Parathyroid adenoma (tissue), 2 donors: ENCODE measurements around the gene SMOC2.

Experiments used
- H2AFZ ChIP-seq: fragments of 300-600 bp; sonication (generic); one replicate; pipeline ENCODE4 v1.7.0; 2017; ENCODE audit warnings: antibody characterized with exemption, mild to moderate bottlenecking
- H3K27ac ChIP-seq: fragments of 300-600 bp; sonication (generic); one replicate; pipeline ENCODE4 v1.7.0; 2017
- H3K27me3 ChIP-seq: fragments of 300-600 bp; sonication (generic); one replicate; pipeline ENCODE4 v1.7.0; 2017; ENCODE audit warnings: low read length; ENCODE audit not compliant: control insufficient read depth, insufficient read depth
- H3K36me3 ChIP-seq: fragments of 300-600 bp; sonication (generic); one replicate; pipeline ENCODE4 v1.7.0; 2017; ENCODE audit warnings: low read length; ENCODE audit not compliant: control insufficient read depth, insufficient read depth
- H3K4me1 ChIP-seq: fragments of 300-600 bp; sonication (generic); one replicate; pipeline ENCODE4 v1.7.0; 2017; ENCODE audit warnings: control low read depth
- H3K4me2 ChIP-seq: fragments of 300-600 bp; sonication (generic); one replicate; pipeline ENCODE4 v1.7.0; 2017; ENCODE audit warnings: low read length
- H3K4me3 ChIP-seq: fragments of 300-600 bp; sonication (generic); one replicate; pipeline ENCODE4 v1.7.0; 2017; ENCODE audit warnings: low read depth, low read length
- H3K79me2 ChIP-seq: fragments of 300-600 bp; sonication (generic); one replicate; pipeline ENCODE4 v1.7.0; 2017; ENCODE audit warnings: control low read depth
- H3K9ac ChIP-seq: fragments of 300-600 bp; sonication (generic); one replicate; pipeline ENCODE4 v1.7.0; 2017; ENCODE audit warnings: mild to moderate bottlenecking
- H3K9me3 ChIP-seq: fragments of 300-600 bp; sonication (generic); one replicate; pipeline ENCODE4 v1.7.0; 2017; ENCODE audit warnings: low read length; ENCODE audit not compliant: control insufficient read depth
- CTCF ChIP-seq: fragments of 300-600 bp; sonication (generic); IDR thresholded peaks from one replicate; pipeline ENCODE4 v1.7.0; 2017; ENCODE audit warnings: antibody characterized with exemption, mild to moderate bottlenecking
- donor health status: primary hyperparathyroidism.

Gene SMOC2

GRCh38 chr6:168504366-168504765 is 63.4 kb downstream of the SMOC2 start:
- H3K79me2 ChIP-seq: no peaks in the 10 kb centered on the region
- no peaks in the 10 kb centered on the region for H3K36me3 ChIP-seq
- H3K27ac ChIP-seq: no peak overlapping the region
- H3K4me2 ChIP-seq: no peak overlapping the region
- no peak for TF ChIP-seq CTCF
- no peak overlapping the region for H2AFZ ChIP-seq
- H3K9me3 ChIP-seq: no peaks in the 10 kb centered on the region
- H3K4me1 ChIP-seq: no peaks in the 10 kb centered on the region
- no peak overlapping the region for H3K9ac ChIP-seq
- no peaks in the 10 kb centered on the region for H3K27me3 ChIP-seq
- H3K4me3 ChIP-seq: no peak overlapping the region

- no peaks in the 10 kb centered on the region for H3K9me3 ChIP-seq
- no peak overlapping the region for H3K27ac ChIP-seq
- H3K79me2 ChIP-seq: no peaks in the 10 kb centered on the region
- H3K4me1 ChIP-seq: no peaks in the 10 kb centered on the region
- no peak for TF ChIP-seq CTCF
- H3K27me3 ChIP-seq: no peaks in the 10 kb centered on the region
- H3K4me2 ChIP-seq: no peak overlapping the region
- no peak overlapping the region for H2AFZ ChIP-seq
- H3K4me3 ChIP-seq: no peak overlapping the region
- H3K9ac ChIP-seq: no peak overlapping the region
- no peaks in the 10 kb centered on the region for H3K36me3 ChIP-seq
Observed at GRCh38 chr6:168506460-168506859, 65.5 kb downstream of the SMOC2 start.

- H3K4me1 ChIP-seq: no peaks in the 10 kb centered on the region
- H3K79me2 ChIP-seq: no peaks in the 10 kb centered on the region
- no peaks in the 10 kb centered on the region for H3K9me3 ChIP-seq
- no peak overlapping the region for H2AFZ ChIP-seq
- TF ChIP-seq CTCF: no peak
- no peaks in the 10 kb centered on the region for H3K27me3 ChIP-seq
- no peak overlapping the region for H3K9ac ChIP-seq
- no peak overlapping the region for H3K27ac ChIP-seq
- H3K4me2 ChIP-seq: no peak overlapping the region
- H3K36me3 ChIP-seq: no peaks in the 10 kb centered on the region
- no peak overlapping the region for H3K4me3 ChIP-seq
Observed at GRCh38 chr6:168507297-168507696, 66.3 kb downstream of the SMOC2 start.

GRCh38 chr6:168507730-168508129 is 66.7 kb downstream of the SMOC2 start:
- H3K4me2 ChIP-seq: no peak overlapping the region
- H3K79me2 ChIP-seq: no peaks in the 10 kb centered on the region
- no peak overlapping the region for H3K27ac ChIP-seq
- no peaks in the 10 kb centered on the region for H3K27me3 ChIP-seq
- no peak overlapping the region for H2AFZ ChIP-seq
- no peak overlapping the region for H3K9ac ChIP-seq
- H3K36me3 ChIP-seq: no peaks in the 10 kb centered on the region
- no peaks in the 10 kb centered on the region for H3K9me3 ChIP-seq
- no peak for TF ChIP-seq CTCF
- no peak overlapping the region for H3K4me3 ChIP-seq
- H3K4me1 ChIP-seq: no peaks in the 10 kb centered on the region

GRCh38 chr6:168508903-168509302 is 67.9 kb downstream of the SMOC2 start:
- Histone ChIP-seq H2AFZ (no peak overlapping the region), H3K27me3 (no peaks in the 10 kb centered on the region), H3K4me3 (no peak overlapping the region), H3K27ac (no peak overlapping the region), H3K36me3 (no peaks in the 10 kb centered on the region), H3K9ac (no peak overlapping the region), H3K4me1 (no peaks in the 10 kb centered on the region), H3K9me3 (no peaks in the 10 kb centered on the region), H3K79me2 (no peaks in the 10 kb centered on the region), H3K4me2 (no peak overlapping the region)
- no peak for TF ChIP-seq CTCF
